ENCODE measurements around the gene DENND4A.

- no peak for TF ChIP-seq CTCF (conservative IDR thresholded peaks at IDR 0.05; ENCODE audit: low read depth, low read length)
- TF ChIP-seq EZH2 (IDR thresholded peaks at IDR 0.05; ENCODE audit: low read length, unreplicated experiment) = no peak
Measured at GRCh38 chr15:65629548-65629947, 162.5 kb downstream of the DENND4A start.
